ENCODE data around the gene MYOD1. TPM values are rescaled to one million over a fixed set of nuclear protein-coding genes. Genes with fewer than 3 reads are reported as not detected.

The MYOD1 gene
- total and polyA plus RNA-seq, 8 donors = not detected

DNA sequence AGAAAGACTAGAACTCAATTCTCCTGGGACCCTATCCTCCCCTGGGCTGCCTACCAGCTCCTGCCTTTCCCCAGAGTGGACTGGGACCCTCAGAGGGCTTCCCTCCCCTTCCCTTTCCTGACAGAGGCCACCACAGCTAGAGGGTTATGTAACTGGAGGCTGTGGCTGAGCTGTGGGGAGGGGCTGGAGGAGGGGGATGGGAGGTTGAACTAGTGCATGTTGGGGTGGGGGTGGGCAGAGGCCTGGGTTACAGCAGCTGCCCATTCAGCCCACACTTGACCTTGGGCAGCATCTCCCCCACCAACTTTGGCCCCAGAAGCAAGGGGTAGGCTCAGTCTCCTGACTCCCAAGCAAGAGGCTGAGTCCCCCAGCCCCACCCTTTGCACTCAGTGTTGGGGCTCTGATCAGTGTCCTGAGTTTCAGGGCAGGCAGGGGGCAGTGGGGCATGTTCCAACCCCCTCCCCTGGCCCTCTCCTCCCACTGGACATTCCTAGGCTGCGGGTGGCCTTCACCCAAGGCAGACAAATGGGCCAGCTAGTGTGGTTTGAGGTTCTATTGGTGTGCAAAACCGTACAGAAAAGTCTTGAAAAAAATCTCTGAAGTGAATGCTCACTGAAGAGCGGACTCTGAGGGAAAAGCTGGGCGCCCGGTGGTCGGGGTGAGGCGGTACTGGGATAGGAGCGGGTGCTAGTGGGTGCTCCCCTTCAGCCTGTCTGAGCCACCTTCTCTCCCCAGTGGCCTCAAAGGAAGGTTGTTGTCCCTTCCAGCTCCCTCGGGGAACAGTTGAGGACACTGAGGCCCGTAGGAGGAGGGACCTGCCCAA lies 19.0 kb downstream of the MYOD1 start:
- ATAC-seq (no peak), DNase-seq (no peak)
- no peak overlapping the region for H3K27ac ChIP-seq
- peaks cover 7 to 11% of the 10 kb centered on the region in 2 donors for H3K4me1 ChIP-seq
- H3K27me3 ChIP-seq = peaks cover 38 to 82% of the 10 kb centered on the region in 2 donors
- H3K4me3 ChIP-seq = no peak overlapping the region
- no peak for TF ChIP-seq CTCF (IDR thresholded peaks at IDR 0.05)
- H3K36me3 ChIP-seq = no peaks in the 10 kb centered on the region
- H3K9me3 ChIP-seq = no peaks in the 10 kb centered on the region
- intact Hi-C loops (cut with DNase I) = no loop called here

- no peak overlapping the region for H3K27ac ChIP-seq
- peaks cover 3 to 5% of the 10 kb centered on the region in 2 donors for H3K4me1 ChIP-seq
- DNase-seq = no peak
- no peak for TF ChIP-seq CTCF (IDR thresholded peaks at IDR 0.05)
- peaks cover 32 to 67% of the 10 kb centered on the region in 2 donors for H3K27me3 ChIP-seq
- no peak for ATAC-seq
- H3K36me3 ChIP-seq = no peaks in the 10 kb centered on the region
- no peak overlapping the region for H3K4me3 ChIP-seq
- H3K9me3 ChIP-seq = no peaks in the 10 kb centered on the region
- intact Hi-C loops (cut with DNase I) = no loop called here
Observed at GRCh38 chr11:17739945-17740338, 20.6 kb downstream of the MYOD1 start.

DNA sequence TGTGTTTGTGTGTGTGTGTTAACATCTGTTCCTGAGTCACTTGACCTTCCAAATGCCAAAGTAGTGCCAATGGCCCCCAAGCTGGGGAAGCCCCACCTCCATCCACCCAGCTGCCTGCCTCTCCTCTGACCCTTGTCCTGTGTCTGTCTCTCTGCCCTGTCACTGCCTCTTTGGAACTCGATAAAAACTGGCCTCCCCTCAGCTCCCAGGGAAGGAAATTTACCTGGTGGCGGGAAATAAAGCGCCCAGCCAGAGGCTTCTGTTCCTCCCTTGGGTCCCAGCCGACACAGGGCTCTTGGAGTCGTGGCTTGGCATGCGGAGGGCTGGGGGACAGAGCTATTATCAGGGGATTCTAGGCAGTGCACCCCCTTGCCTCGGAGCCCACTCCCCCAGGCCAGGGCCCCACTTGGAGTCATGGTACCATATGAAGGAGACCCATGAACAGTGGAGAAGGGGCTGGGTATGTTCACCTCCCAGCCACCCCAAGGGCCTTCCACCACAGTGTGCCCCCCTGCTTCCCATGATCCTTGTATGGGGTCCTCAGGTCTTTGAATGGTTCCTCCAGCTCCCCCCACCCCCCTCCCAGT lies 21.4 kb downstream of the MYOD1 start:
- Histone ChIP-seq H3K27ac (no peak overlapping the region), H3K27me3 (peaks cover 26 to 66% of the 10 kb centered on the region in 2 donors), H3K9me3 (no peaks in the 10 kb centered on the region), H3K36me3 (no peaks in the 10 kb centered on the region), H3K4me3 (no peak overlapping the region), H3K4me1 (no peaks in the 10 kb centered on the region)
- no peak for TF ChIP-seq CTCF (IDR thresholded peaks at IDR 0.05)
- ATAC-seq (no peak), DNase-seq (no peak)
- intact Hi-C loops (cut with DNase I) = no loop called here

- Histone ChIP-seq H3K9me3 (no peaks in the 10 kb centered on the region), H3K27me3 (peaks cover 19 to 59% of the 10 kb centered on the region in 2 donors), H3K27ac (no peak overlapping the region), H3K36me3 (no peaks in the 10 kb centered on the region), H3K4me3 (no peak overlapping the region), H3K4me1 (no peaks in the 10 kb centered on the region)
- DNase-seq (peak in 1 of 4 donors; percentile 63), ATAC-seq (no peak)
- intact Hi-C loops (cut with DNase I) = no loop called here
- no peak for TF ChIP-seq CTCF (IDR thresholded peaks at IDR 0.05)
Observed at GRCh38 chr11:17741487-17741886, 22.1 kb downstream of the MYOD1 start.

DNA sequence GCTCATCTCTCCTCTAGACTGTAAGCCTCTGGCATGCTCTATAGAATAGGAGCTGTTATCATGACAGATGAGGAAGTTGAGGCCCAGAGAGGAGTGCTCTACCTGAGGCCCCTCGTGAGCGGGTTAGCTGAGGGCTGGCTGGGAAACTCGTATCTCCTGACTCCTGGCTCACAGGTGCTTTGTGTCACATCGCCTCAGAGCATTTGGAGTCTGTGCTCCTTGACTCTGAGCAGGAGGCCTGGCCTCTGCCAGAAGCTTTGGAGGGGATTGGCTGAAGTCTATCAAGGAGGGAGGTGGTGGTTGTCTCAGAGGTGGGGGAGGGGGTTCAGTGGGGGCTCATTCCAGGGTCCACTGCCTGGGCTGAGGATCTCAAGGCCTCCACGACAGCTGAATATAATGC lies 22.6 kb downstream of the MYOD1 start:
- H3K4me1 ChIP-seq = no peaks in the 10 kb centered on the region
- intact Hi-C loops (cut with DNase I) = no loop called here
- H3K27me3 ChIP-seq = peaks cover 13 to 58% of the 10 kb centered on the region in 2 donors
- peak in 1 of 4 donors; percentile 3 for DNase-seq
- H3K36me3 ChIP-seq = no peaks in the 10 kb centered on the region
- no peak for ATAC-seq
- H3K4me3 ChIP-seq = no peak overlapping the region
- no peaks in the 10 kb centered on the region for H3K9me3 ChIP-seq
- TF ChIP-seq CTCF (IDR thresholded peaks at IDR 0.05) = no peak
- no peak overlapping the region for H3K27ac ChIP-seq

All from left lung (tissue), 10 donors.